Osteocyte (in vitro differentiated cells): ENCODE results near the gene NECAB3. TPM values are rescaled to one million over a fixed set of nuclear protein-coding genes. Genes with fewer than 3 reads are reported as not detected.
A peak's percentile ranks its signal among the peaks of the same experiment; 100 is the strongest.

Source experiments
- DNase-seq: peaks from one replicate; pipeline ENCODE4 v3.0.0; 2021; ENCODE audit warnings: mixed read lengths; ENCODE audit not compliant: unreplicated experiment; ENCODE audit errors: extremely low spot score
- H3K27ac Mint-ChIP-seq: one replicate; pipeline ENCODE4 v1.8.0; 2021; ENCODE audit warnings: mild to moderate bottlenecking, mixed read lengths; ENCODE audit not compliant: unreplicated experiment
- H3K27me3 Mint-ChIP-seq: one replicate; pipeline ENCODE4 v1.8.0; 2021; ENCODE audit warnings: mixed read lengths; ENCODE audit not compliant: unreplicated experiment
- H3K36me3 Mint-ChIP-seq: one replicate; pipeline ENCODE4 v1.8.0; 2021; ENCODE audit warnings: mixed read lengths; ENCODE audit not compliant: unreplicated experiment
- H3K4me1 Mint-ChIP-seq: one replicate; pipeline ENCODE4 v1.8.0; 2021; ENCODE audit warnings: mixed read lengths; ENCODE audit not compliant: unreplicated experiment
- H3K4me3 Mint-ChIP-seq: one replicate; pipeline ENCODE4 v1.8.0; 2021; ENCODE audit warnings: mild to moderate bottlenecking, moderate library complexity, mixed read lengths; ENCODE audit not compliant: unreplicated experiment
- H3K9me3 Mint-ChIP-seq: one replicate; pipeline ENCODE4 v1.8.0; 2021; ENCODE audit warnings: mixed read lengths; ENCODE audit not compliant: unreplicated experiment
- CTCF ChIP-seq: fragments of 200-600 bp; sonication (generic); IDR thresholded peaks from 2 replicates; pipeline ENCODE4 v1.5.0; 2021; ENCODE audit warnings: antibody characterized with exemption, mild to moderate bottlenecking, moderate library complexity
- total RNA-seq: library from RNA; stranded (reverse); gene quantifications from 2 replicates; pipeline ENCODE4 v1.2.1, GENCODE V29; 2021

Gene NECAB3
- total RNA-seq, 1 donor from 2014 or later = 29.1 TPM

GRCh38 chr20:33685328-33686099, 11.3 kb upstream of the NECAB3 start:
- H3K27me3 Mint-ChIP-seq = no peaks in the 10 kb centered on the region

DNA sequence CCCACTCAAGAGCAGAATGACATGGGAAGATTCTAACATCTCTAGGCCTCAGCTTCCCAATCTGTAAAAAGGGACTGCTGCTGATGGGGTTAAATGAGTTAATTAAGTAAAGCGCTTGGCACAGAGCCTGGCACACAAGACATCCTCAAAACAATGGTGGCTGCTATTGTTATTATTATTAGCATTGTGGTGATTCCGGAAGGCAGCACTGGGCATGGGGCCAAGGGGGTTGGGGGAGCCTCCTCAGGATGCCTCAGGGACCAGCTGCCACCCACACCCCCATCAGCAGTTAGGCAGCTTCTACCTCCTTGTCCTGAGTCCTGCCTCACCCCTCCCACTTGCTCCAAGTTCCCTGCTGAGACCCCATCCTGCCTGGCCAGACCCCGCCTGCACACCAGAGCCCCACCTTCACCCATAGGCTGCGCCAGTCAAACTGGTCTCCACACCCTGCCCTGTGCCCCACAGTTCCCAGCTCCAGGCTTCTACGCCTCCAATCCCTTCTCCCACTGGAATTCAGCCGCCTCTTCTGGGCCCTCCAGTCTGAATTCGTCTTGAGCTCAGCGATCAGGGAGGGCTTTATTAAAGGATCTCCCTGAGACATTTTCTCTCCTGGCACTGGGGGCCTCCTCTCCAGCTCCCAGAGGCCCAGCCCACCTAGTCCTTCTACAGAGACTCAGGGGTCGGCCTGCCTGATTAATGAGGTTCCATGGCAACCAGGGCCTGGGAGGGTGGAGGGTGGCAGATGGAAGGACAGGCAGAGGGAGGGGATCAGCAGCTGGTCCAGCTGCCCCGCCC, 10.5 kb upstream of the NECAB3 start:
- Mint-ChIP-seq H3K27ac (peak overlapping the region; percentile 59), H3K4me1 (peaks cover 36% of the 10 kb centered on the region)

More at GRCh38 chr20:33685328-33686099, 11.3 kb upstream of the NECAB3 start:
- H3K9me3 Mint-ChIP-seq = no peaks in the 10 kb centered on the region
- H3K27ac Mint-ChIP-seq = peak overlapping the region; percentile 50
- H3K36me3 Mint-ChIP-seq = no peaks in the 10 kb centered on the region
- H3K4me1 Mint-ChIP-seq = peaks cover 34% of the 10 kb centered on the region
- TF ChIP-seq CTCF = no peak
- peak overlapping the region; percentile 64 for H3K4me3 Mint-ChIP-seq
- DNase-seq = no peak

GRCh38 chr20:33681728-33682353, 7.6 kb upstream of the NECAB3 start:
- no peaks in the 10 kb centered on the region for H3K9me3 Mint-ChIP-seq
- H3K36me3 Mint-ChIP-seq = no peaks in the 10 kb centered on the region
- no peak for TF ChIP-seq CTCF
- peaks cover 36% of the 10 kb centered on the region for H3K4me1 Mint-ChIP-seq
- no peak for DNase-seq
- H3K27ac Mint-ChIP-seq = no peak overlapping the region
- H3K4me3 Mint-ChIP-seq = no peak overlapping the region
- H3K27me3 Mint-ChIP-seq = no peaks in the 10 kb centered on the region

More for the DNA sequence above, 10.5 kb upstream of the NECAB3 start:
- Mint-ChIP-seq H3K4me3 (peak overlapping the region; percentile 64), H3K9me3 (no peaks in the 10 kb centered on the region), H3K27me3 (no peaks in the 10 kb centered on the region), H3K36me3 (no peaks in the 10 kb centered on the region)
- TF ChIP-seq CTCF = no peak
- DNase-seq = no peak

GRCh38 chr20:33681288-33681687, 7.1 kb upstream of the NECAB3 start:
- Mint-ChIP-seq H3K27me3 (no peaks in the 10 kb centered on the region), H3K36me3 (no peaks in the 10 kb centered on the region), H3K4me3 (no peak overlapping the region), H3K4me1 (peaks cover 32% of the 10 kb centered on the region), H3K27ac (peak overlapping the region; percentile 79), H3K9me3 (no peaks in the 10 kb centered on the region)
- no peak for TF ChIP-seq CTCF
- DNase-seq = no peak
